GM23338 (cell line): ENCODE data around the gene C12orf56. TPM values are rescaled to one million over a fixed set of nuclear protein-coding genes. Genes with fewer than 3 reads are reported as not detected.

Experiments
- ATAC-seq: fragments of 200-7000 bp; cut with Tn5 transposase; 3 replicates; pipeline ENCODE4 v1.9.1; 2020
- DNase-seq: peaks from one replicate; pipeline ENCODE4 v3.0.0-alpha.2; 2015; ENCODE audit warnings: low spot score
- H2AFZ ChIP-seq: fragments of 200-600 bp; sonication (generic); 2 replicates; pipeline ENCODE4 v1.8.0; 2016; ENCODE audit warnings: antibody characterized with exemption, mild to moderate bottlenecking, moderate library complexity
- H3F3A ChIP-seq: fragments of 200-600 bp; sonication (generic); replicated peaks from 2 replicates; pipeline ENCODE4 v1.8.0; 2017; ENCODE audit warnings: antibody characterized with exemption, mixed run types, low read depth
- H3K27ac ChIP-seq: fragments of 200-600 bp; sonication (generic); 2 replicates; pipeline ENCODE4 v1.6.1; 2016; ENCODE audit warnings: low read depth
- H3K27me3 ChIP-seq: fragments of 200-600 bp; sonication (generic); 2 replicates; pipeline ENCODE4 v1.8.0; 2016; ENCODE audit warnings: mild to moderate bottlenecking, mixed run types, moderate library complexity; ENCODE audit not compliant: insufficient read depth
- H3K36me3 ChIP-seq: fragments of 200-600 bp; sonication (generic); 2 replicates; pipeline ENCODE4 v1.8.0; 2016; ENCODE audit warnings: mild to moderate bottlenecking; ENCODE audit not compliant: insufficient read depth
- H3K4me1 ChIP-seq: fragments of 200-600 bp; sonication (generic); 2 replicates; pipeline ENCODE4 v1.8.0; 2016; ENCODE audit warnings: mild to moderate bottlenecking, moderate library complexity; ENCODE audit not compliant: insufficient read depth
- H3K4me2 ChIP-seq: fragments of 200-600 bp; sonication (generic); 2 replicates; pipeline ENCODE4 v1.7.1; 2017; ENCODE audit warnings: mixed run types
- H3K4me3 ChIP-seq: fragments of 200-600 bp; sonication (generic); 2 replicates; pipeline ENCODE4 v1.6.1; 2016; ENCODE audit warnings: mixed run types
- H3K79me2 ChIP-seq: fragments of 200-600 bp; sonication (generic); replicated peaks from 2 replicates; pipeline ENCODE4 v1.8.0; 2017; ENCODE audit warnings: mild to moderate bottlenecking; ENCODE audit not compliant: insufficient read depth
- H3K9me2 ChIP-seq: fragments of 200-600 bp; sonication (generic); 2 replicates; pipeline ENCODE4 v1.8.0; 2017; ENCODE audit not compliant: insufficient read depth
- H4K20me1 ChIP-seq: fragments of 200-600 bp; sonication (generic); replicated peaks from 2 replicates; pipeline ENCODE4 v1.8.0; 2017; ENCODE audit warnings: mild to moderate bottlenecking; ENCODE audit not compliant: insufficient read depth
- H3K27ac Mint-ChIP-seq: 2 replicates; pipeline ENCODE4 v1.8.0; 2020; ENCODE audit warnings: inconsistent platforms, mild to moderate bottlenecking, moderate library complexity, mixed read lengths
- H3K27me3 Mint-ChIP-seq: 3 replicates; pipeline ENCODE4 v1.8.0; 2022; ENCODE audit warnings: low read depth, mild to moderate bottlenecking, moderate library complexity, mixed read lengths, inconsistent platforms; ENCODE audit not compliant: insufficient read depth, poor library complexity
- H3K36me3 Mint-ChIP-seq: 3 replicates; pipeline ENCODE4 v1.8.0; 2021; ENCODE audit warnings: low read depth, mild to moderate bottlenecking, inconsistent platforms, moderate library complexity, mixed read lengths
- H3K4me1 Mint-ChIP-seq: 3 replicates; pipeline ENCODE4 v1.8.0; 2020; ENCODE audit warnings: mild to moderate bottlenecking, inconsistent platforms, mixed read lengths
- H3K4me3 Mint-ChIP-seq: 3 replicates; pipeline ENCODE4 v1.8.0; 2021; ENCODE audit warnings: moderate library complexity, mild to moderate bottlenecking, inconsistent platforms, mixed read lengths
- H3K9me3 Mint-ChIP-seq: 3 replicates; pipeline ENCODE4 v1.8.0; 2020; ENCODE audit warnings: moderate library complexity, mild to moderate bottlenecking, inconsistent platforms, mixed read lengths
- CREB1 ChIP-seq: fragments of 250-450 bp; sonication (Bioruptor Pico); IDR thresholded peaks from 2 replicates; pipeline ENCODE4 v1.5.0; 2020; ENCODE audit warnings: low read depth, mild to moderate bottlenecking, moderate library complexity
- CTCF ChIP-seq, 2 experiments: fragments of 200-600 bp in 1 of 2; sonication (generic) in 1 of 2; conservative IDR thresholded peaks; 2 replicates each; pipeline versions ENCODE4 v1.5.1 to v1.6.1; 2016 to 2017; ENCODE audit warnings: antibody characterized with exemption in 2 of 2, low read depth in 2 of 2, mild to moderate bottlenecking in 2 of 2, moderate library complexity in 1 of 2
- ETS1 ChIP-seq: IDR thresholded peaks from 2 replicates; pipeline ENCODE4 v1.6.1; 2016; ENCODE audit warnings: antibody characterized with exemption
- EZH2 ChIP-seq: fragments of 200-600 bp; sonication (generic); IDR thresholded peaks from one replicate; pipeline ENCODE4 v1.8.0; 2017; ENCODE audit warnings: antibody characterized with exemption, mild to moderate bottlenecking, low read depth; ENCODE audit not compliant: unreplicated experiment
- JUNB ChIP-seq: IDR thresholded peaks from one replicate; pipeline ENCODE4 v1.6.1; 2016; ENCODE audit warnings: antibody characterized with exemption; ENCODE audit not compliant: unreplicated experiment
- NANOG ChIP-seq: IDR thresholded peaks from 2 replicates; pipeline ENCODE4 v1.6.1; 2016; ENCODE audit warnings: antibody characterized with exemption, borderline replicate concordance
- POLR2AphosphoS5 ChIP-seq: IDR thresholded peaks from 2 replicates; pipeline ENCODE4 v1.6.1; 2016; ENCODE audit warnings: antibody characterized with exemption, low read depth
- ZNF114 ChIP-seq: fragments of 250-450 bp; sonication (Bioruptor Pico); IDR thresholded peaks from 2 replicates; pipeline ENCODE4 v1.5.0; 2020; ENCODE audit warnings: mild to moderate bottlenecking, moderate library complexity
- ZNF331 ChIP-seq: fragments of 250-450 bp; sonication (Bioruptor Pico); IDR thresholded peaks from 2 replicates; pipeline ENCODE4 v1.5.0; 2020; ENCODE audit warnings: low read depth, mild to moderate bottlenecking, moderate library complexity
- polyA plus RNA-seq: library from polyadenylated mRNA; unstranded; fragments of >200 nt; fragmentation: Nextera tagmentation; extraction: Ambion mirVana; gene quantifications from 2 replicates; pipeline ENCODE4 v1.2.1, GENCODE V29; 2016
- total RNA-seq: library from RNA; depleted of rRNA; stranded (reverse); fragments of >200 nt; shearing (Covaris generic); gene quantifications from 2 replicates; pipeline ENCODE4 v1.2.3, GENCODE V29; 2014

The C12orf56 gene
- total and polyA plus RNA-seq, 2 experiments from 2014 or later: 6.4 to 9.3 TPM

GRCh38 chr12:64404470-64405256, 14.1 kb upstream of the C12orf56 start:
- peak; percentile 29 for ATAC-seq
- Histone ChIP-seq H3K36me3 (peaks cover under 1% of the 10 kb centered on the region; the same call in 1 of the 2 replicates), H3K4me1 (peaks cover 17% of the 10 kb centered on the region; the same call in 1 of the 2 replicates), H3K4me3 (peak overlapping the region; percentile 90), H3K27ac (peak overlapping the region; percentile 99), H2AFZ (no peak overlapping the region), H3F3A (no peaks in the 10 kb centered on the region; the same call in 1 of the 2 replicates), H3K27me3 (no peaks in the 10 kb centered on the region), H3K4me2 (peak overlapping the region; percentile 92), H4K20me1 (peaks cover 31% of the 10 kb centered on the region), H3K79me2 (peaks cover 50% of the 10 kb centered on the region), H3K9me2 (0 out of 2 replicates have a peak, but pooled peaks cover 4% of the 10 kb centered on the region)
- Mint-ChIP-seq H3K4me1 (peaks cover 28% of the 10 kb centered on the region), H3K36me3 (peaks cover 37% of the 10 kb centered on the region), H3K4me3 (peak overlapping the region; percentile 97), H3K27me3 (peaks cover 25% of the 10 kb centered on the region), H3K9me3 (no peaks in the 10 kb centered on the region; the same call in 2 of the 3 replicates), H3K27ac (peak overlapping the region; percentile 100)
- TF ChIP-seq CTCF (conservative IDR thresholded peaks at IDR 0.05; ENCODE audit: low read depth in 2 of 2): no peak
- no peak for TF ChIP-seq ZNF114 (CRISPR knock-in tag)
- no peak for TF ChIP-seq NANOG
- no peak for TF ChIP-seq JUNB
- TF ChIP-seq EZH2: no peak
- TF ChIP-seq POLR2AphosphoS5: peak; percentile 31; the same call in 1 of the 2 replicates
- no peak for TF ChIP-seq CREB1 (CRISPR knock-in tag)
- TF ChIP-seq ZNF331 (CRISPR knock-in tag): no peak
- DNase-seq: peak; percentile 64

GRCh38 chr12:64403707-64404469, 13.3 kb upstream of the C12orf56 start, which contains the start of gene XPOT:
TSS of gene XPOT (plus strand) at chr12:64404392. CDS start at chr12:64410036, 5,644 bp downstream.
- peak within 1 kb of the TSS; percentile 97 for H3K4me3 Mint-ChIP-seq

More at GRCh38 chr12:64403707-64404469, 13.3 kb upstream of the C12orf56 start, which contains the start of gene XPOT:
- TF ChIP-seq CREB1 (CRISPR knock-in tag) (peak; percentile 84), POLR2AphosphoS5 (peak; percentile 89), NANOG (no peak), ETS1 (peak; percentile 93)
- peak within 1 kb of the TSS; percentile 90 for H3K4me3 ChIP-seq
- H3K27me3 Mint-ChIP-seq: peaks cover 25% of the 10 kb centered on the region
- H3K4me1 Mint-ChIP-seq: peaks cover 30% of the 10 kb centered on the region
- H3K27ac ChIP-seq: peak within 1 kb of the TSS; percentile 99
- H3F3A ChIP-seq: no peaks in the 10 kb centered on the region; the same call in 1 of the 2 replicates
- peaks cover 30% of the 10 kb centered on the region for H3K36me3 Mint-ChIP-seq
- no peaks in the 10 kb centered on the region for H3K36me3 ChIP-seq
- no peaks in the 10 kb centered on the region; the same call in 2 of the 3 replicates for H3K9me3 Mint-ChIP-seq
- H4K20me1 ChIP-seq: peaks cover 25% of the 10 kb centered on the region
- peaks cover 42% of the 10 kb centered on the region for H3K79me2 ChIP-seq
- H3K27me3 ChIP-seq: no peaks in the 10 kb centered on the region
- H3K4me2 ChIP-seq: peak within 1 kb of the TSS; percentile 92
- H3K27ac Mint-ChIP-seq: peak within 1 kb of the TSS; percentile 100
- ATAC-seq: peak; percentile 90
- H3K9me2 ChIP-seq: 0 out of 2 replicates have a peak, but pooled peaks cover 4% of the 10 kb centered on the region
- H2AFZ ChIP-seq: no peak within 1 kb of the TSS
- peak; percentile 97 for DNase-seq
- H3K4me1 ChIP-seq: peaks cover 20% of the 10 kb centered on the region; the same call in 1 of the 2 replicates
